Mesenchymal stem cell (in vitro differentiated cells and primary cell): ENCODE data around the gene ATP9A.

Experiments used
- DNase-seq: peaks from one replicate; pipeline ENCODE4 v3.0.0-alpha.2; 2013
- H2AFZ ChIP-seq: one replicate; pipeline ENCODE4 v1.6.1; 2013; ENCODE audit warnings: low read depth, mild to moderate bottlenecking, control low read depth, inconsistent platforms, low read length, moderate library complexity
- H2AK5ac ChIP-seq: 2 replicates; pipeline ENCODE4 v1.6.1; 2013; ENCODE audit warnings: low read length, moderate library complexity, mild to moderate bottlenecking, inconsistent platforms; ENCODE audit not compliant: severe bottlenecking
- H2BK120ac ChIP-seq: one replicate; pipeline ENCODE4 v1.6.1; 2013; ENCODE audit warnings: low read depth, mild to moderate bottlenecking, inconsistent platforms, low read length, moderate library complexity
- H2BK12ac ChIP-seq, 2 experiments: one replicate each; pipeline ENCODE4 v1.6.1; 2013; ENCODE audit warnings: inconsistent platforms in 2 of 2, low read length in 2 of 2, mild to moderate bottlenecking in 2 of 2, moderate library complexity in 2 of 2, control low read depth in 1 of 2
- H2BK15ac ChIP-seq: one replicate; pipeline ENCODE4 v1.6.1; 2013; ENCODE audit warnings: mild to moderate bottlenecking, low read depth, inconsistent platforms; ENCODE audit not compliant: poor library complexity, severe bottlenecking
- H2BK5ac ChIP-seq: 2 replicates; pipeline ENCODE4 v1.6.1; 2013; ENCODE audit warnings: low read depth, mild to moderate bottlenecking, low read length, control low read depth, inconsistent platforms; ENCODE audit not compliant: poor library complexity, severe bottlenecking
- H3K14ac ChIP-seq, 2 experiments: one replicate each; pipeline ENCODE4 v1.6.1; 2013; ENCODE audit warnings: inconsistent platforms in 2 of 2, low read length in 2 of 2, control low read depth in 1 of 2, mild to moderate bottlenecking in 1 of 2, moderate library complexity in 1 of 2
- H3K18ac ChIP-seq, 2 experiments: one replicate each; pipeline ENCODE4 v1.6.1; 2013; ENCODE audit warnings: inconsistent platforms in 2 of 2, low read length in 2 of 2, control low read depth in 1 of 2, low read depth in 1 of 2, mild to moderate bottlenecking in 1 of 2
- H3K23ac ChIP-seq, 2 experiments: one replicate each; pipeline ENCODE4 v1.6.1; 2013; ENCODE audit warnings: inconsistent platforms in 2 of 2, low read length in 2 of 2, mild to moderate bottlenecking in 2 of 2, moderate library complexity in 2 of 2, control low read depth in 1 of 2
- H3K27ac ChIP-seq: 2 replicates; pipeline ENCODE4 v1.5.1; 2013; ENCODE audit warnings: mild to moderate bottlenecking, moderate library complexity, low read length, control low read depth, inconsistent platforms; ENCODE audit not compliant: poor library complexity, severe bottlenecking
- H3K27me3 ChIP-seq, 2 experiments: 2 replicates each; pipeline versions ENCODE4 v1.6.1 to v1.7.0; 2013; ENCODE audit warnings: low read length in 2 of 2, mild to moderate bottlenecking in 2 of 2, moderate library complexity in 2 of 2, control low read depth in 1 of 2, inconsistent platforms in 1 of 2; ENCODE audit not compliant: control insufficient read depth in 1 of 2, insufficient read depth in 1 of 2
- H3K36me3 ChIP-seq, 2 experiments: 2 replicates each; pipeline versions ENCODE4 v1.6.1 to v1.7.0; 2013; ENCODE audit warnings: low read length in 2 of 2, control low read depth in 1 of 2, inconsistent platforms in 1 of 2, low read depth in 1 of 2, mild to moderate bottlenecking in 1 of 2; ENCODE audit not compliant: insufficient read depth in 2 of 2, control insufficient read depth in 1 of 2
- H3K4ac ChIP-seq, 2 experiments: one replicate each; pipeline ENCODE4 v1.6.1; 2013; ENCODE audit warnings: inconsistent platforms in 2 of 2, low read length in 2 of 2, mild to moderate bottlenecking in 2 of 2, moderate library complexity in 2 of 2, control low read depth in 1 of 2, low read depth in 1 of 2
- H3K4me1 ChIP-seq: 2 replicates; pipeline ENCODE4 v1.6.1; 2013; ENCODE audit warnings: low read depth, low read length, control low read depth; ENCODE audit not compliant: control insufficient read depth, insufficient read depth
- H3K4me2 ChIP-seq: 2 replicates; pipeline ENCODE4 v1.6.1; 2013; ENCODE audit warnings: low read length, mild to moderate bottlenecking, inconsistent platforms; ENCODE audit not compliant: poor library complexity, severe bottlenecking
- H3K4me3 ChIP-seq, 2 experiments: 2 replicates each; pipeline versions ENCODE4 v1.5.1 to v1.7.0; 2013; ENCODE audit warnings: low read length in 2 of 2, mild to moderate bottlenecking in 2 of 2, control low read depth in 1 of 2, low read depth in 1 of 2; ENCODE audit not compliant: insufficient read depth in 1 of 2
- H3K79me1 ChIP-seq: replicated peaks from 2 replicates; pipeline ENCODE4 v1.6.1; 2013; ENCODE audit warnings: mild to moderate bottlenecking, control low read depth, low read length, inconsistent platforms; ENCODE audit not compliant: poor library complexity, severe bottlenecking
- H3K9ac ChIP-seq: 2 replicates; pipeline ENCODE4 v1.7.0; 2013; ENCODE audit warnings: mild to moderate bottlenecking, low read length, moderate library complexity
- H3K9me3 ChIP-seq: 2 replicates; pipeline ENCODE4 v1.7.0; 2013; ENCODE audit warnings: mild to moderate bottlenecking, low read length; ENCODE audit not compliant: control insufficient read depth
- H4K8ac ChIP-seq: one replicate; pipeline ENCODE4 v1.6.1; 2013; ENCODE audit warnings: inconsistent platforms, mild to moderate bottlenecking, low read length, moderate library complexity
- H4K91ac ChIP-seq: one replicate; pipeline ENCODE4 v1.6.1; 2013; ENCODE audit warnings: mild to moderate bottlenecking, low read length, inconsistent platforms
- WGBS: methylation state at CpG from one replicate; pipeline ENCODE4 v1.1.7; 2013; ENCODE audit warnings: mixed read lengths; 5-methylcytosine and 5-hydroxymethylcytosine counted together

The ATP9A gene

GRCh38 chr20:51791626-51792025 lies 23.4 kb upstream of the ATP9A start:
- Histone ChIP-seq H2BK5ac (no peak overlapping the region), H4K8ac (no peak overlapping the region), H4K91ac (no peak overlapping the region), H3K36me3 (peaks cover 0 to 5% of the 10 kb centered on the region in 2 experiments), H3K4me1 (peaks cover 3% of the 10 kb centered on the region), H3K4me2 (no peak overlapping the region), H3K4me3 (no peak overlapping the region), H3K79me1 (no peaks in the 10 kb centered on the region), H3K23ac (no peak overlapping the region), H3K27me3 (no peaks in the 10 kb centered on the region), H2BK12ac (no peak overlapping the region), H3K18ac (no peak overlapping the region), H2BK120ac (no peak overlapping the region), H2BK15ac (no peak overlapping the region), H2AK5ac (no peak overlapping the region), H3K9me3 (no peaks in the 10 kb centered on the region), H3K9ac (no peak overlapping the region), H2AFZ (no peak overlapping the region), H3K14ac (no peak overlapping the region), H3K4ac (no peak overlapping the region), H3K27ac (no peak overlapping the region)
- WGBS, result 96% methylated on average over 13 of the region's 13 CpGs
- no peak for DNase-seq

GRCh38 chr20:51790256-51790655 lies 22.1 kb upstream of the ATP9A start:
- no peak overlapping the region for H2BK5ac ChIP-seq
- no peak overlapping the region for H3K14ac ChIP-seq
- no peak overlapping the region for H3K23ac ChIP-seq
- no peak overlapping the region for H3K27ac ChIP-seq
- no peak overlapping the region for H2AK5ac ChIP-seq
- no peak overlapping the region for H3K4ac ChIP-seq
- DNase-seq, result no peak
- H3K9ac ChIP-seq, result no peak overlapping the region
- no peak overlapping the region for H2BK15ac ChIP-seq
- no peak overlapping the region for H4K8ac ChIP-seq
- no peak overlapping the region for H3K4me2 ChIP-seq
- peaks cover 3% of the 10 kb centered on the region for H3K4me1 ChIP-seq
- no peak overlapping the region for H4K91ac ChIP-seq
- H3K18ac ChIP-seq, result no peak overlapping the region
- H2BK120ac ChIP-seq, result no peak overlapping the region
- no peaks in the 10 kb centered on the region for H3K9me3 ChIP-seq
- H3K27me3 ChIP-seq, result no peaks in the 10 kb centered on the region
- H3K79me1 ChIP-seq, result no peaks in the 10 kb centered on the region
- H3K36me3 ChIP-seq, result peaks cover 0 to 5% of the 10 kb centered on the region in 2 experiments
- H3K4me3 ChIP-seq, result no peak overlapping the region
- 97% methylated on average over 17 of the region's 17 CpGs for WGBS
- no peak overlapping the region for H2AFZ ChIP-seq
- H2BK12ac ChIP-seq, result no peak overlapping the region

GRCh38 chr20:51789434-51789833 lies 21.2 kb upstream of the ATP9A start:
- Histone ChIP-seq H3K36me3 (peaks cover 0 to 5% of the 10 kb centered on the region in 2 experiments), H4K91ac (no peak overlapping the region), H2BK120ac (no peak overlapping the region), H3K4me3 (no peak overlapping the region), H3K9ac (no peak overlapping the region), H2AFZ (no peak overlapping the region), H3K79me1 (no peaks in the 10 kb centered on the region), H3K23ac (no peak overlapping the region), H3K14ac (no peak overlapping the region), H2BK12ac (no peak overlapping the region), H2AK5ac (no peak overlapping the region), H3K18ac (no peak overlapping the region), H3K4me2 (no peak overlapping the region), H3K27me3 (no peaks in the 10 kb centered on the region), H2BK15ac (no peak overlapping the region), H3K4ac (no peak overlapping the region), H3K4me1 (peaks cover 3% of the 10 kb centered on the region), H4K8ac (no peak overlapping the region), H2BK5ac (no peak overlapping the region), H3K27ac (no peak overlapping the region), H3K9me3 (no peaks in the 10 kb centered on the region)
- DNase-seq, result no peak
- WGBS, result 93% methylated on average over 2 of the region's 2 CpGs

- Histone ChIP-seq H3K23ac (no peak overlapping the region), H3K27ac (no peak overlapping the region), H2AK5ac (no peak overlapping the region), H3K9me3 (no peaks in the 10 kb centered on the region), H2BK12ac (no peak overlapping the region), H3K4me3 (no peak overlapping the region), H3K4me2 (no peak overlapping the region), H3K18ac (no peak overlapping the region), H2BK5ac (no peak overlapping the region), H4K91ac (no peak overlapping the region), H2AFZ (no peak overlapping the region), H4K8ac (no peak overlapping the region), H2BK120ac (no peak overlapping the region), H3K4ac (no peak overlapping the region), H3K79me1 (no peaks in the 10 kb centered on the region), H3K36me3 (peaks cover 0 to 5% of the 10 kb centered on the region in 2 experiments), H3K27me3 (no peaks in the 10 kb centered on the region), H3K9ac (no peak overlapping the region), H3K14ac (no peak overlapping the region), H2BK15ac (no peak overlapping the region), H3K4me1 (peaks cover 3% of the 10 kb centered on the region)
- DNase-seq, result no peak
- WGBS, result 94% methylated on average over 14 of the region's 14 CpGs
Measured at GRCh38 chr20:51788822-51789221, 20.6 kb upstream of the ATP9A start.
